GM12875 (cell line): ENCODE measurements around the gene TIGIT.

Experiments
- H3K4me3 ChIP-seq: one replicate; pipeline ENCODE4 v1.5.1; 2011; ENCODE audit warnings: low read depth, low read length, control low read depth
- CTCF ChIP-seq: IDR thresholded peaks from 2 replicates; pipeline ENCODE4 v1.5.1; 2011; ENCODE audit warnings: low read depth, mild to moderate bottlenecking, control low read depth, inconsistent platforms, low read length, moderate library complexity, borderline replicate concordance; ENCODE audit not compliant: insufficient read depth

Gene TIGIT

GRCh38 chr3:114293838-114294535 is at the start of gene TIGIT:
Gene TIGIT (plus strand): TSS chr3:114294028. CDS start chr3:114294062, 34 bp downstream.
- no peak within 1 kb of the TSS for H3K4me3 ChIP-seq
- TF ChIP-seq CTCF, result no peak

DNA sequence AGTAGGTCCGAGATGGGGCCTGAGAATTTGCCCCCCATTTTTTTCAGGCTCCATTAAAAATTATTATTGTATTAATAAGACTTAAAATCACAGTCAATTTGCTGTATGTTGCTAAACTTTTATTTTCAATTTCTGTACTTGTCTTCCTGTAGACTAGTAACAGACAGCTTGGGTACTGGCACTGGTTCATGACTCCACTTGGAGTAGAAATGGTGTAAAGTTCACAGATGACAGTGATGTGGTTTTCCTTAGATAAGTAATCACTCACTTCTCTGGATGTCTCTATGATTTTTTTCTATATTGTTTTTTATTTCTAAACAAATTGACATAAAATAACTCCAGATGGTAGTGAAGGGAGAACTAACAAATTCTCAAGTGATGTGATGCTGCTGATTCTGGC is 40.9 kb upstream of the TIGIT start:
- H3K4me3 ChIP-seq, result no peak overlapping the region
- no peak for TF ChIP-seq CTCF

GRCh38 chr3:114253505-114253904 is 40.3 kb upstream of the TIGIT start:
- no peak overlapping the region for H3K4me3 ChIP-seq
- no peak for TF ChIP-seq CTCF

DNA sequence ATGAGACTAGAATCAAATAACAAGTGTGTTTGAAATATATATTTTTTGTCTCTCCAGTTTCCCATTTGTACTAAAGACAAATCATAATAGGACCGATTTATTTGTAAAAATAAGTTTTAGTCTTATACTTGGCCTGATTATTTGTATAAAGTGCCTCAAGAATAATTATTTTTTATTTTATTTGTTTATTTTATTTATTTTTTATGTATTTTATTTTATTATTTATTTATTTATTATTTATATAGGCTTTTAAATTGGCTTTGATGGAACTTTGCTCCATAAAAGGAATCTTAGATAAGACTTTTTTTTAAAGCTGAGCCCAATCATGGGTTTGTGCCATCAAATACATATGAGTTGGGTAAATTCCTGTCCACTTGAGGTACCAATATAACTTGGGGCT is 34.3 kb upstream of the TIGIT start:
- H3K4me3 ChIP-seq, result no peak overlapping the region
- TF ChIP-seq CTCF, result no peak

DNA sequence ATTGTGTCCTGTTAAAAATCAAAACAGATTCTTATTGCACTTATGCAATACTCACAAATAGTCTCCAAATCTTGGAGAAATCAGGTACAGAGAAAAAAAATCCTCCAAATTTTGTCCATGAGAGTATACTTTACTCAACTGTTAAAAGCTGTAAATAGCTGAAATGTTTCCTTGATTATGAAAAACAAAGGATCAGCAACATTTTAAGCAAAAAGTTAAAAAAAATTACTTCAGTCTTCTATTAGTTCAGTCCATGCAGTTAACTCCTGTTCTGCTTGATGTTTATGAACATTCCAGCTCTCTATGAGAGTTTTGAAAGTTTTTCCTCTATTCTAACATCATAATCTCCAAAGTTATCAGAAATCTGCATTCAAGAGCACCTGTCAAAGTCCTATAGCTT is 33.7 kb upstream of the TIGIT start:
- no peak for TF ChIP-seq CTCF
- H3K4me3 ChIP-seq, result no peak overlapping the region

DNA sequence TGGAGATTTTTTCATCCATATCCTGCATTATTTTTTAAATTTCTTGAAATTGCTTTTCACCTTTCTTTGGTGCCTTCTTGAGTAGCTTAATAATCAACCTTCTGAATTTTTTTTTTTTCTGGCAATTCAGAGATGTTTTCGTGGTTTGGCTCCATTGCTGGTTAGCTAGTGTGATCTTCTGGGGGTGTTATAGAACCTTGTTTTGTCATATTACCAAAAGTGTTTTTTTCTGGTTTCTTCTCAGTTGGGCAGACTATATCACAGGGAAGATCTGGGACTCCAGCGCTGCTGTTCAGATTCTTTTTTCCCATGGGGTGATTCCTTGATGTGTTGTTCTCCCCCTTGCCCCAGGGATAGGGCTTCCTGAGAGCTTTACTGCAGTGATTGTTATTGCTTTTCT is 23.8 kb upstream of the TIGIT start:
- no peak for TF ChIP-seq CTCF
- no peak overlapping the region for H3K4me3 ChIP-seq

DNA sequence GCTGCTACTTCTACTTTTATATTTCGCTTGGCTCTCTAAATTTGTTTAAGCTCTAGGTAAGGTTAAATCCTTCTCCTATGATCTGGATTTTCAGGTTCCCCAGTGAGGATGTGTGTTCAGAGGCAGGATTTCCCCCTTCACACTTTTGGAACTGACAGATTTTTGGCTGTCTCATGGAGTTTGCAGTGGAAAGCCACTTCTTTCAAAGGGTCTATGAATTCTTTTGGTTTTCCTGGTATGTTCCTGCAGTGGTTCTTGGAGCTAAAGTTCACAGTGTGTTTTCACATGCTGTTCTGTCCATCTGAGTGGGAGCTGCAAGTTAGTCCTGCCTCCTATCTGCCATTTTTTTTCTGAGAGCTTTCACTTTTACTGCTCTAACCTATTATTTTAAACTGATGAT is 21.6 kb upstream of the TIGIT start:
- H3K4me3 ChIP-seq, result no peak overlapping the region
- no peak for TF ChIP-seq CTCF
